Measurements from ENCODE around the gene OCA2.
"Not testable (repeated sequence)": the region's sequence is repeated elsewhere in the genome, so short reads cannot be mapped to it uniquely, and the experiment has no call there.

Gene OCA2

GRCh38 chr15:28022181-28022580 lies 76.9 kb downstream of the OCA2 start:
- DNase-seq: no peak

GRCh38 chr15:28021281-28022039 lies 77.7 kb downstream of the OCA2 start:
- peak in 1 of 3 donors; percentile 2 for DNase-seq

- no peak for DNase-seq
Observed at GRCh38 chr15:28020644-28021043, 78.5 kb downstream of the OCA2 start.

- no peak for DNase-seq
Observed at GRCh38 chr15:28019594-28020309, 79.4 kb downstream of the OCA2 start.

- DNase-seq: no peak
Observed at GRCh38 chr15:28018291-28019044, 80.6 kb downstream of the OCA2 start.

GRCh38 chr15:28017423-28017924 lies 81.6 kb downstream of the OCA2 start:
- no peak for DNase-seq

- DNase-seq: no peak
Observed at GRCh38 chr15:28015855-28016254, 83.3 kb downstream of the OCA2 start.

GRCh38 chr15:28014623-28015200 lies 84.4 kb downstream of the OCA2 start:
- DNase-seq: no peak

GRCh38 chr15:28013976-28014375 lies 85.1 kb downstream of the OCA2 start:
- no peak for DNase-seq

- DNase-seq: no peak
Observed at GRCh38 chr15:28013480-28013879, 85.6 kb downstream of the OCA2 start.

GRCh38 chr15:28012231-28012630 lies 86.9 kb downstream of the OCA2 start:
- DNase-seq: no peak

- DNase-seq: not testable (repeated sequence)
Observed at GRCh38 chr15:28008175-28008574, 90.9 kb downstream of the OCA2 start.

GRCh38 chr15:28006116-28006905 lies 92.8 kb downstream of the OCA2 start:
- DNase-seq: no peak

- no peak for DNase-seq
Observed at GRCh38 chr15:28005004-28005527, 94.0 kb downstream of the OCA2 start.

GRCh38 chr15:28004143-28005003 lies 94.7 kb downstream of the OCA2 start:
- DNase-seq: no peak

- DNase-seq: no peak
Observed at GRCh38 chr15:28003302-28004037, 95.6 kb downstream of the OCA2 start.

GRCh38 chr15:28002867-28003266 lies 96.2 kb downstream of the OCA2 start:
- DNase-seq: no peak

- DNase-seq: no peak
Observed at GRCh38 chr15:28002136-28002861, 96.8 kb downstream of the OCA2 start.

- no peak for DNase-seq
Observed at GRCh38 chr15:28001641-28002040, 97.5 kb downstream of the OCA2 start.
